KMS-11 (cell line): ENCODE measurements around the gene ZNF423.

ENCODE experiments used
- H2AFZ ChIP-seq: fragments of 200-600 bp; sonication (generic); 2 replicates; pipeline ENCODE4 v1.6.1; 2016; ENCODE audit warnings: antibody characterized with exemption, mixed run types, low read depth
- H3K27ac ChIP-seq: fragments of 200-600 bp; sonication (generic); 2 replicates; pipeline ENCODE4 v1.6.1; 2016; ENCODE audit warnings: mild to moderate bottlenecking, mixed run types
- H3K27me3 ChIP-seq: fragments of 200-600 bp; sonication (generic); 2 replicates; pipeline ENCODE4 v1.6.1; 2017; ENCODE audit warnings: mild to moderate bottlenecking, low read depth, mixed run types, moderate library complexity; ENCODE audit not compliant: insufficient read depth
- H3K36me3 ChIP-seq: fragments of 200-600 bp; sonication (generic); 2 replicates; pipeline ENCODE4 v1.6.1; 2017; ENCODE audit warnings: mild to moderate bottlenecking, mixed run types; ENCODE audit not compliant: insufficient read depth
- H3K4me1 ChIP-seq: fragments of 200-600 bp; sonication (generic); 2 replicates; pipeline ENCODE4 v1.6.1; 2016; ENCODE audit warnings: mild to moderate bottlenecking, low read depth, mixed run types; ENCODE audit not compliant: poor library complexity, severe bottlenecking
- H3K4me2 ChIP-seq: fragments of 200-600 bp; sonication (generic); 2 replicates; pipeline ENCODE4 v1.7.0; 2016; ENCODE audit warnings: mild to moderate bottlenecking, mixed run types
- H3K4me3 ChIP-seq: fragments of 200-600 bp; sonication (generic); IDR thresholded peaks from 2 replicates; pipeline ENCODE4 v1.6.1; 2017; ENCODE audit warnings: low read depth, low read length, mixed read lengths; ENCODE audit not compliant: insufficient read depth
- H3K79me2 ChIP-seq: fragments of 200-600 bp; sonication (generic); 2 replicates; pipeline ENCODE4 v1.6.1; 2016; ENCODE audit warnings: low read depth, mixed run types; ENCODE audit not compliant: insufficient read depth
- H3K9ac ChIP-seq: fragments of 200-600 bp; sonication (generic); 2 replicates; pipeline ENCODE4 v1.6.1; 2016; ENCODE audit warnings: mild to moderate bottlenecking, mixed run types
- H4K20me1 ChIP-seq: fragments of 200-600 bp; sonication (generic); 2 replicates; pipeline ENCODE4 v1.6.1; 2016; ENCODE audit warnings: mild to moderate bottlenecking, mixed run types; ENCODE audit not compliant: insufficient read depth
- TF ChIP-seq, protein P1 (sequence below): fragments of 200-600 bp; sonication (generic); conservative IDR thresholded peaks from 2 replicates; pipeline ENCODE4 v1.6.1; 2017; ENCODE audit warnings: low read depth, mild to moderate bottlenecking, antibody characterized with exemption, low read length, moderate library complexity, mixed read lengths

Gene ZNF423

DNA sequence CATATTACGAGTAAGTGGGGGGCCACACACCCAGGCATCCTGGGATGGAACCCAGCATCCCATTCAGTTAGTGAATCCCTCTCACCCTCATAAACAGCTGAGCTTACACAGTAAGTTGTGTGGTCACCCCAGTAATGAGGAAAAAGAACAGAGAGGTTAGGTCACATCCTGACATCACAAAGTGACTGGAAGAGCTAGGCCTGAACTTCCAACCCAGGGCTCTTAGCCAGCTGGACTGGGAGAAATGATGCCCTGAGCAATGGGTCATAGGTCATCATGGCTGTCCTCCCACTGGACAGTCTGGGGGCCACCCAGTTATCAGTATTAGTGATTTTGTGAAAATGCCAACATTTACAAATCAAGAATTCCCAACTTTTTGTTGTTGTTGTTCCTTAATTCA is 205.3 kb downstream of the ZNF423 start:
- no peaks in the 10 kb centered on the region for H4K20me1 ChIP-seq
- H3K27me3 ChIP-seq: no peaks in the 10 kb centered on the region
- H3K4me3 ChIP-seq: no peak overlapping the region
- no peaks in the 10 kb centered on the region for H3K79me2 ChIP-seq
- no peak overlapping the region for H3K9ac ChIP-seq
- H3K27ac ChIP-seq: no peak overlapping the region
- no peak overlapping the region for H3K4me2 ChIP-seq
- TF ChIP-seq, protein P1, sequence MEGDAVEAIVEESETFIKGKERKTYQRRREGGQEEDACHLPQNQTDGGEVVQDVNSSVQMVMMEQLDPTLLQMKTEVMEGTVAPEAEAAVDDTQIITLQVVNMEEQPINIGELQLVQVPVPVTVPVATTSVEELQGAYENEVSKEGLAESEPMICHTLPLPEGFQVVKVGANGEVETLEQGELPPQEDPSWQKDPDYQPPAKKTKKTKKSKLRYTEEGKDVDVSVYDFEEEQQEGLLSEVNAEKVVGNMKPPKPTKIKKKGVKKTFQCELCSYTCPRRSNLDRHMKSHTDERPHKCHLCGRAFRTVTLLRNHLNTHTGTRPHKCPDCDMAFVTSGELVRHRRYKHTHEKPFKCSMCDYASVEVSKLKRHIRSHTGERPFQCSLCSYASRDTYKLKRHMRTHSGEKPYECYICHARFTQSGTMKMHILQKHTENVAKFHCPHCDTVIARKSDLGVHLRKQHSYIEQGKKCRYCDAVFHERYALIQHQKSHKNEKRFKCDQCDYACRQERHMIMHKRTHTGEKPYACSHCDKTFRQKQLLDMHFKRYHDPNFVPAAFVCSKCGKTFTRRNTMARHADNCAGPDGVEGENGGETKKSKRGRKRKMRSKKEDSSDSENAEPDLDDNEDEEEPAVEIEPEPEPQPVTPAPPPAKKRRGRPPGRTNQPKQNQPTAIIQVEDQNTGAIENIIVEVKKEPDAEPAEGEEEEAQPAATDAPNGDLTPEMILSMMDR: no peak
- no peaks in the 10 kb centered on the region for H3K4me1 ChIP-seq
- no peaks in the 10 kb centered on the region for H3K36me3 ChIP-seq
- H2AFZ ChIP-seq: no peak overlapping the region

DNA sequence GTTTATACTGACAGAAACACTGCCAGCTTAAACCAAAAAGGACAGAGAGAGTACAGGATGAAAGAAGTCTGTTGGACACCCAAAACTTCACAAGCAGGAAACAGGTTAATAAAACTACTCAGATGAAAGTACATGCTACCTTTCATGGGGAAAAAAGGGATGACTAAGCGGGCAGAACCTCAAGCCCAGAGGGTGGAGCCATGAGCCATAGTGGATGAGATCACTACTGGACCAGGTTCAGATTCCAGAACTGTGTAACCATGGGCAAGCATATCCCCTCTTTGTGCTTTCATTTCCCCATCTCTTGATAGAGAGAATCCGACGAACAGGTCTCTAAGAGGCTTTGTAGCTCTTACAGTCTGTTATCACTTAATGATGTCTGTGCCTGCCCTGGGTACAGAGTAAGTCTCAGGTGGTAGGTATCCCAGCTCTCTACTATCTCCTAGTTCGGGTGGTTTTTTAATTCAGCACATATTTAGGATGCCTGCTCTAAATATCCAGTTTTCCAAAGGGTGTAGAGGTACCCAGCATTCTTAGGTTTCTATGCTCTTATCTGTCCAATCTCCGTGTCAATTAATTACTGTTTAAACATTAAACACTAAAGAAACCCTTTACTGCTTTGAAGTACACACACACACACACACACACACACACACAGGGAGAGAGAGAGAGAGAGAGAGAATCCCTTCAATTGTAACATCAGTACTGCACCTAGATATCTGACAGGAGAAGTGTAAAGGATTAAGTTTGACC is 206.7 kb downstream of the ZNF423 start:
- H3K79me2 ChIP-seq: no peaks in the 10 kb centered on the region
- H3K9ac ChIP-seq: no peak overlapping the region
- H3K27me3 ChIP-seq: no peaks in the 10 kb centered on the region
- H3K4me2 ChIP-seq: no peak overlapping the region
- no peaks in the 10 kb centered on the region for H3K4me1 ChIP-seq
- H2AFZ ChIP-seq: no peak overlapping the region
- H3K36me3 ChIP-seq: no peaks in the 10 kb centered on the region
- TF ChIP-seq, protein P1: no peak
- no peak overlapping the region for H3K27ac ChIP-seq
- no peaks in the 10 kb centered on the region for H4K20me1 ChIP-seq
- no peak overlapping the region for H3K4me3 ChIP-seq

DNA sequence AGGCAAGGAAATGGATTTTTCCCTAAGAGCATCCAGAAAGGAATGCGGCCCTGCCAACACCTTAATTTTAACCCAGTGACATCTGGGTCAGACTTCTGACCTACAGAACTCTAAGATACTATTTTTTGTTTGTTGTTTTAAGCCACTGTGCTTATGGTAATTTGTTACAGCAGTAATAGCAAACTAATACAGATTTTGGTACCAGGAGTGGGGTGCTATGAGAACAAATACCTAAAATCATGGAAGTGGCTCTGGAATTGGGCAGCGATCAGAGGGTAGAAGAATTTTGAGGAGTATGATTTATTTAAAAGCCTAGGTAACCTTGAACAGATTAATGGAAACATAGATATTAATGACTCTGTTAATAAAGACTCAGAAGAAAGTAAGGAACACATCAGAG is 208.2 kb downstream of the ZNF423 start:
- Histone ChIP-seq H3K36me3 (no peaks in the 10 kb centered on the region), H3K9ac (no peak overlapping the region), H3K4me1 (no peaks in the 10 kb centered on the region), H3K27ac (no peak overlapping the region), H3K79me2 (no peaks in the 10 kb centered on the region), H3K4me2 (no peak overlapping the region), H3K27me3 (no peaks in the 10 kb centered on the region), H2AFZ (no peak overlapping the region), H3K4me3 (no peak overlapping the region), H4K20me1 (no peaks in the 10 kb centered on the region)
- TF ChIP-seq, protein P1: no peak

DNA sequence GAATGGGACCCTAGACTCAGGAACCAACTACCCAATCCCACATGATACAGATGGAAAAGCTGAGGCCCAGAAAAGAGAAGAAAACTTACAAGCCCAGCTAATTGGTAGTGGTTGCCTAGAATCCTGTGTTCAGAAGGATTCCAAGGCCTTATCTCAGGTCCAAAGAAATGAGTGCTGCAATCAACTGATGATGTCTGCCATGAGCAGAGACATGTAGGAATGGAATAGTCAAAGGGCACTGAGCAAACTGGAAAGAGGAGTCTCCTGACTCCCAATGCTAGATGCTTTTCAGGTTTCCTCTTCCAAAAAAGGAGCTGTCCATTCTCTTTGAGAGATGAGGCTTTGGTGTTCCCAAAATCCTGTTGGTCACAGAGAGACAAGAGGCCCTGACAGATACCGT is 210.6 kb downstream of the ZNF423 start:
- Histone ChIP-seq H3K4me1 (no peaks in the 10 kb centered on the region), H3K9ac (no peak overlapping the region), H3K27me3 (no peaks in the 10 kb centered on the region), H3K27ac (no peak overlapping the region), H3K4me3 (no peak overlapping the region), H2AFZ (no peak overlapping the region), H3K4me2 (no peak overlapping the region), H3K79me2 (no peaks in the 10 kb centered on the region), H3K36me3 (no peaks in the 10 kb centered on the region), H4K20me1 (no peaks in the 10 kb centered on the region)
- TF ChIP-seq, protein P1: no peak
